HG02981 (cell line): Measurements from ENCODE around the gene IMPDH1.
A peak's percentile ranks its signal among the peaks of the same experiment; 100 is the strongest.

Experiments used
- ATAC-seq: cut with Tn5 transposase; IDR thresholded peaks from one replicate; pipeline ENCODE4 v1.9.1; 2021; ENCODE audit warnings: mild to moderate bottlenecking, moderate library complexity; ENCODE audit not compliant: unreplicated experiment

Gene IMPDH1

GRCh38 chr7:128389618-128390329 lies 20.0 kb downstream of the IMPDH1 start:
- ATAC-seq: no peak

DNA sequence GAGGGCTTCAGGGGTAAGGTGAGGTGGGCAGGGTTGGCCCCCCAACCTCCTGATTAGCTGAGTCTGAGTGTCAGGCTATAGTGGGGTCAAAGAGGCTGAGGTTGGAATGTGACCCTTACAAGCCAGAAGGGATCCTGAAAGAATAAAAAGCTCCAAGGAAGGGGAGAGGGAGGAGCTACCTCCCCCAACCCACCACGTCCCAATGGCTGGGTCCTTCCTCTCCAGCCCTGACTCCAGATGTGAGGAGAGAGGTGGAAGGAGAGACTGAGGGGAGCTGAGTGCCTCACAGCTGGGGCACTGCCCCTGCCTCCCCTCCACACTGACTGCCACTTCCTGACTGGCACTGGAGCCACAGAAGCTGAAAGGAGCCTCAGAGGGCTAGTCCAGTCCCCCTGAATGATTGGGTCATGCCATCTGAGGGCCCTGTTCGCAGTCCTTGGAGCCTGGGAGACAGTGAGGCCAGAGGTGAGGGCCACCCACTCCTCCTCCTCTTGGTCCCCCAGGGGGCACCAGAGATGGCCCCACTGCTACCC lies 20.6 kb downstream of the IMPDH1 start:
- no peak for ATAC-seq

DNA sequence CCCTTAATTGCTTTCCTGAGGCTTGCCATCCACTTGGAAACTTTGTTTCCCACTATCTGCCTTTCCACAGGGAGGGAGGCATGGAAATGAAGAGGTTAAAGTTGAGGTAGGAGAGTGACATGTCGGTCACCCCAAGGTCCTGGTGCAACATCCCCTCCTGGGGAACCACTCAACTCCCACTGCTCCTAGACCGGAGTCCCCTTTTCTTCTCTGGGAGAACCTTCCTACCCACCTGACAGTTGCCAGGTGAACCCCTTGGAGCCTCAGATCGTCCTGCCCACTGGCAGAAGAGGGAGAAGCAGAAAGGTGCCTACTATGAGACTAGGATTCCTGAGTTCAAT lies 21.7 kb downstream of the IMPDH1 start:
- no peak for ATAC-seq

DNA sequence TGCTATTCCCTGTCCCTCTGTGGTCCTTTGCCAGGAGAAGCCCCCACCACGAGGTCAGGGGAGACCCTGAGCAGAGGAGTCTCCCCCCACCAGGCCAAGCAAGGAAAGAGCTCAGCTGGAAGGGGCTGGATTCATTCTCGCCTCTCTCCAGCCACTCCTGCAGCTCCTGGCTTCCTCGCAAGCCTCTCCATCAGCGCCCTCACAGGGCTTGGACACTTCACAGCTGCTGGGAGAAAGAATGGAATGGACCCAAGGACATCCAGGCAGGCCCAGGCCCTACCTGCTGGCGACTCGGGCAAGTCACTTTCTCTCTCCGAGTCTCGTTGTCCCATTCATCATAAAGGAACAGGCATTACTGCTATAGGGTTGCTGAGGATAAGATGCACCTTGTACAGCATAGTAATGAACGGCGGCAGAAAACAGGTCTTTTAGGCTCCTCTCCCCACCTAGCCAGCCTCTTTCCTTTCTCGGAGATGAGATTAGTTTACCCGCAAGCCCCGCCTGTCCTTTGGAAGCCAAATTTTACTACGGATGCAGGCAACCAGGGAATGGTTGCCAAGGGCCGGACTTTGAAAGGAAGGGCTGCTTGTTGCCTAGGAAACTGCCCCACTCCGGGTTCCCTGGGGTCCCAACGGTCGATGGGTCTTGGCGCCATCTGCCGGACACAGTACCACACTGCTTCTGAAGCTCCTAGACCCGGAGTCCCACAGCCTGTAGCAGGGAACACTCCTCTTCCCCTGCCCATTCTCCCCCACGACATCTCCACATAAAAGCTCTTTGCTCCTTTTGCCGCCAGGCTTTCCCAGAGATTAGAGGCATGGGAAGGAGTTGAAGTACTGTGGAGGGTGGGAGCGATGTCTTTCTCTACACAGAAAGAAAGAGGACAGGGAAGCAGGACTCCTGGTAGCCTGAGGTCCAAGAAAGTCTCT lies 22.3 kb downstream of the IMPDH1 start:
- ATAC-seq: peak; percentile 69

DNA sequence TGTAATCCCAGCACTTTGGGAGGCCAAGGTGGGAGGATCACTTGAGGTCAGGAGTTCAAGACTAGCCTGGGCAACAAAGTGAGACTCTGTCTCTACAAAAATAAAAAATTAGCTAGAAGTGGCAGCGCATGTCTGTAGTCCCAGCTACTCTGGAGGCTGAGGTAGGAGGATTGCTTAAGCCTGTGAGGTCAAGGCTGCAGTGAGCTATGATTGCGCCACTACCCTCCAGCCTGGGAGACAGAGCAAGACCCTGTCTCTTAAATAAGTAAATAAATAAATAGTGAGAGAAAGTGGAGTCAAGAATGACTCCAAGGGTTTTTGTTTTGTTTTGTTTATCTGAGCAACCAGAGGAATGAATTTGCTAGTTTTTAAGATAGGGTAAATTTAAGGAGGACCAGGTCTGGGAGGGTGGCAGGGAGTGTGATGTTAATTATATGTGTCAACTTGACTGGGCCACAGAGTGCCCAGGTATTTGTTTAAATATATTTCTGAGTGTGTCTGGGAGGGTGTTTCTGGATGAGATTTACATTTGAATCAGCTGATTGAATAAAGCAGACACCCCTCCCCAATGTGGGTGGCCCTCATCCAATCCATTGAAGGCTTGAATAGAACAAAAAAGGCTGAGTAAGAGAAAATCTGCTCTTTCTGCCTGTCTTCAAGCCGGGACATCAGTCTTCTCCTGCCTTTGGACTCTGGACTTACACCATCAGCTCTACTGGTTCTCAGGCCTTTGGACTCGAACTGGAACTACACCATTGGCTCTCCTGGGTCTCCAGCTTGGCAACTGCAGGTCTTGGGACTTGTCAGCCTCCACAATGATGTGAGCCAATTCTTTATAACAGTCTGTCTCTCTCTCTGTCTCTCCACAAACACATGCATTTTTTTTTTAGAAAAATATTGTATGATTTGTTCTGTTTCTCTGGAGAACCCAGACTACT lies 23.5 kb downstream of the IMPDH1 start:
- no peak for ATAC-seq

DNA sequence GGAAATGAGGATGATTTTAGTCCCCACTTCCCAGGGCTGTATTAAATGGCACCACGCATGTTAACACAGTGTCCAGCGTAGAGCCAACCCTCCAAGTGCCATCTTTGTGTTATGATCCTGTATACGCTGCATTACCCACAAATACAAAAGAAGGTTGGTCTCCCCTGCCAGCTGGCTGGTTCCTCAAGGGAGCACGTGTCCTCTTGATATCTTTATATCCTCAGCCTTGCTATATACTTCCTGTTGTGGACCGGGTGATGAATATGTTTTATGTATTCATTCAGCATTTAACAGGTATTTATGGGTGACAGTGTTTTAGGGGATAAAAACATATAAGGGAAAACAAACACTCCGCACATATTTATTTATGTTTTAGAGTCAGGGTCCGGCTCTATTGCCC lies 25.1 kb downstream of the IMPDH1 start:
- no peak for ATAC-seq

- no peak for ATAC-seq
These were observed 26.0 kb downstream of the IMPDH1 start for GRCh38 chr7:128383776-128384175.

DNA sequence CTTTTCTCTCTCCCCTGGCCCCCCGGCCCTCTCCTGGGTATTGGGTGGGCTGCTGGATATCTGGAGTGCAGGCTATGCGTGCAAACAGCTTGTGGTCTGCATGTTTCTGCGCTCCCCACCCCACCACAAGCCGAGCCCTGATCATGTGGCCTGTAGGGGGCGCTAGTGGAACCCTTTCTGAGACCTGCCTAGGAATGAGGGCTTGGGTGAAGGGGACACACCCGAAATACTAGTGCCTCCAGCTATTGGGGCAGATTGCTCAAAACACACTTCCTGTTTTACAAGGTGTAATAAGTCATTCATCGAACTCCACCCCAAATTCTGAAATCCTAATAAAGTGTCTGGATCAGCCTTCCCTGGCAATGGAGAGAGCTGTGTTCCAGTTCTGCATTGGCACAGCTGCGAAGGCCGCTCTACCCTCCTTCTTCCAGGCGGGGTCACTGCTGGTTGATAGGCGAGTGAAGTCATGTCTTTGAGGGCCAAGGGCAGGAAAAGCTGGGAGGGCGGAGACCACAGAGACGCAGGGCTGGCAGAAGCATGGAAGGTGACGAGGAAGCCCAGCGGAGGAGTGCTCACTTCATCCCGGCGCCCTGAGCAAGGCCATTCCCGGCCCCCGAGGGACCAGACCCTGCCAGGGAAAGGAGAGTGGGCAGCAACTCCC lies 28.5 kb downstream of the IMPDH1 start:
- no peak for ATAC-seq

GRCh38 chr7:128380483-128381106 lies 29.2 kb downstream of the IMPDH1 start:
- ATAC-seq: no peak

DNA sequence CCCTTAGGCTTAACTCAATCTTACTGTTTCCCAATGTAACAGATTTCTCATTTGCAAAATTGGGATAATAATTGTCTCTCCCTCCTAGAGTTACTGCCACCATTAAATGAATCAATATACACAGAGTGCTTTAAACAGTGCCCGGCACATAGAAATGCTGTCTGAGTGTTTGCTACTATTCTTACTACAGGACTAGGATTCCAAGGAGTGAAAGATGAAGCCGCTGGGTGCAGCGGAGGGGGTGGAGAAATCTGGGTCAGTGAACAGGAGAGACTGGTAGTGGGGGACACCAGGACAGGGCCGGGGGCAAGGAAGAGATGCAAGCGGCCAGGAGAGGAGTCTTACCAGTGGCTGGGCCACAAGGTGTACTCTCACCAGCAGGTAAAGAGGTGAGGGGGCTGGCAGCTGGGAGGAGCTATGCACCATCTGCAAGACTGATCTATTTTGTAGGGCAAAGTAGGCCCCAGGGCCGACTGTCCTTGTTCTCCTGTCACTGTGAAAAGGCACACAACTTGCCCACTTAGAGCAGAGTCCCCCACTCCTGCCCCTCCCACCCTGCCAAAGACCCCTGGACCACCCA lies 29.8 kb downstream of the IMPDH1 start:
- ATAC-seq: no peak

DNA sequence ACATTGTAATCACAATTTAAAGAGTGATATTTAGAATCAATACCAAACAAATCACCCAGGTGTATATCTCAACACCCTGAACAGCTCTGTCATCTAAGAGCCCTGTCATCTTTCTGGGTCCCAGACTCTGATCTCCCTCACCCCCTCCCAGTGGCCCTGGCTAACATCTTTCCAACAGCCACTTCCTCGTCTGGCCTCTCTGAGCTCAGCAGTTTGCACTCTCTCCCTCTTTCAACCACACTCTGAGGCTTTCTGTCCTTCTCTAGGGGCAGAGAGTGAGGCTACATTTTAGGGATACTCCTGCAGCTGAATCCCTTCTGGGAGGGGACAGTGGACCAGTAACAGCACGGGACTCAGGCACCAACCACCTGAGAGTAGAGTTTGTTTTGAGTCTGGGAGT lies 31.1 kb downstream of the IMPDH1 start:
- no peak for ATAC-seq

DNA sequence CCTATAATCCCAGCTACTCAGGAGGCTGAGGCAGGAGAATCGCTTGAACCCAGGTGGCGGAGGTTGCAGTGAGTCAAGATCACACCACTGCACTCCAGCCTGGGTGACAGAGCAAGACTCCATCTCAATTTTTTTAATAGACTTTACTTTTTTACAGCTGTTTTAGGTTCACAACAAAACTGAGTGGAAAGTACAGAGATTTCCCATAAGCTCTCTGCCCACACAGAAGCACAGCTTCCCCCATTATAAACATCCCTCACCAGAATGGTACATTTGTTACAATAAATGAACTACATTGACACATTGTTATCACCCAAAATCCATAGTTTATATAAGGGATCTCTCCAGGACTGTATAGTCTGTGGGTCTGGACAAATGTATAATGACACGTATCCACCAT lies 33.7 kb downstream of the IMPDH1 start:
- no peak for ATAC-seq

DNA sequence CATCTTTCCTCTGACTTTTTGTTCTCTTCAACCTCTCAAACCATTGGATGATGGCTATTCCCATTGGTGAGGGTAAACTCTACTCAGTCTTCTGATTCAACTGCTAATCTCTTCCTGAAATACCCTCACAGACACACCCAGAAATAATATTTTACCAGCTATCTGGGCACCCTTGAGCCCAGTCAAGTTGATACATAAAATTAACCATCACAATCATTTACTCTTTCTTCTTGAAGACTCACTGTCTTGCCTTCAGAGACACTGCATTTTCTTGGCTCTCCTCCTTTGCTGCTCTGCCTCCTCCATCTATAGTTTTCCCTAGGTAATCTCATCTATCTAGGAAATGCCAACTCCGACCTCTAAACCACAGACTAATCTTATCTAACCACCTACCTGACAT lies 35.7 kb downstream of the IMPDH1 start:
- no peak for ATAC-seq

DNA sequence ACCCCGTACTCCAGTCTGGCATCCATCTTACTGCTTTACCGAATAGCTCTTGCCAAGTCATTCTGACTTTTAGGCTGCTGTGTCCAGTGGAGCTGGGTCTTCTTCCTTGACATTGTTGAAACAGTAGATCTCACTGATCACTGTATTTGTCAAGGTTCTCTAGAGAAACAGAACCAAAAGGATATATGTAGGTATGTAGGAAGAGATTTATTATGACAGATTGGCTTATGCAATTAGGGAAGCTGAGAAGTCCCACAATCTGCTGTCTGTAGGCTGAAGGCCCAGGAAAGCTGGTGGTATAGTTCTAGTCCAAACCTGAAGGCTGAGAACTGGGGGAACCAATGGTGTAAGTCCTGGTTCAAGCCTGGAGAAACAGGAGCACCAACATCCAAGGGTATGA lies 36.2 kb downstream of the IMPDH1 start:
- no peak for ATAC-seq

- ATAC-seq: no peak
These were observed 39.3 kb downstream of the IMPDH1 start for GRCh38 chr7:128370491-128370890.

DNA sequence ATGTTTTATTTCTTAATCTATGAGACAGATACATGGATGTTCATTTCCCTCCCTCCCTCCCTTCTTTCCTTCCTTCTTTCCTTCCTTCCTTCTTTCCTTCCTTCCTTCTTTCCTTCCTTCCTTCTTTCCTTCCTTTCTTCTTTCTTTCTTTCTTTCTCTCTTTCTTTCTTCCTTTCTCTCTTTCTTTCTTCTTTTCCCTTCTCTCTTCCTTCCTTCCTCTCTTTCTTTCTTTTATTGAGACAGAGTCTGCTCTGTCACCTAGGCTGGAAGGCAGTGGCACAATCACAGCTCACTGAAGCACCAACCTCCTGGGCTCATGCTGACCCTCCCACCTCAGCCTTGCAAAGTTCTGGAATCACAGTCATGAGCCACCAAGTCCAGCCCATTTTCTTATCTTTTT lies 42.8 kb downstream of the IMPDH1 start:
- ATAC-seq: no peak

GRCh38 chr7:128366300-128366699 lies 43.5 kb downstream of the IMPDH1 start:
- no peak for ATAC-seq

DNA sequence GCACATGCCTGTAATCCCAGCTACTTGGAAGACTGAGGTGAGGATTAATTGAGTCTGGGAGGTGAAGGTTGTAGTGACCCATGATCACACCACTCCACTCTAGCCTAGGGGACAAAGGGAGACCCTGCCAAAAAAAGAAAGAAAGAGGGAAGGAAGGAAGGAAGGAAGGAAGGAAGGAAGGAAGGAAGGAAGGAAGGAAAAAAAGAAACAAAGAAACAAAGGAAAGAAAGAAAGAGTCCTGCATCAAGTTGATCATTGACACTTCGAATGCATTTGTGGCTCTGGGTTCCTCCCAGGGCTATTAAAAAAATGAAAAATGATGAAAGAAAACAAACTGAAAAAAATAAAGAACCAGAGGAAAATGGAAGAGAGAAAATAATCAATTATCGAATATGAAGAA lies 44.4 kb downstream of the IMPDH1 start:
- ATAC-seq: no peak

DNA sequence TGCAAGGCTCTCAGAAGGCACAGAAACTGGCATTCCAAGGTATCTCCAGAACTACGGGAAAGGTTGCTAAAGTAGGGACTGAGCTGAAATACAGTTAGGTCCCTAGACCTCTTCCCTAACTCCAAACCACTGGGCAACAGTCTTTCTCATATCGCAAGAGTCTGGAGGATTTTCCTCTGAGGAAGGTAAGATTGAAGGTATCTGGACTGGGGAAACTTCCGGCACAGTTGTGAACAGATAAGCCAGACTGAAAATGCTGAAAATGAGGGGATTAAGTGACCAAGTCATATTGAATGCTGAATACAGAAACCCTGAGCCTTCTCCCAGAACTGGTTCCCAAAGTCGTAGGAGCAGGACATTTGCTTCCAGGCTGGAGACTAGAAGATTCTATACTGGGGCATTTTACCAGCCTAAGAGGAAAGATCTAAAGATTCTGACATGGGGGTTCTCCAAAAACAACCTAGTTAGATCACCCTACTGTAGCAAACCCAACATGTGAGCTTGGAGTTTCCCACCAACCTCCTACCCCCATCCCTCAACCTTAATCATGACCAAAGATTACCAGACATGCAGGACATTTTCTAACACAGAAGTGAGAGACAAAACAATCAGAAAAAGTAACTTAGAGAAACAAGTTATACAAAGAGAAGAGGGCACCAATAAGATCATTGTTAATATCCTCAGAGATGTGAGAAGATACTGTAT lies 45.5 kb downstream of the IMPDH1 start:
- no peak for ATAC-seq
